UCSD-AML1 (cell line): ENCODE results near the gene CNP.

ENCODE experiments used
- DNase-seq: peaks from one replicate; lab custom pipeline; 2025; ENCODE audit not compliant: unreplicated experiment; lab: John Stamatoyannopoulos, UW

The CNP gene

DNA sequence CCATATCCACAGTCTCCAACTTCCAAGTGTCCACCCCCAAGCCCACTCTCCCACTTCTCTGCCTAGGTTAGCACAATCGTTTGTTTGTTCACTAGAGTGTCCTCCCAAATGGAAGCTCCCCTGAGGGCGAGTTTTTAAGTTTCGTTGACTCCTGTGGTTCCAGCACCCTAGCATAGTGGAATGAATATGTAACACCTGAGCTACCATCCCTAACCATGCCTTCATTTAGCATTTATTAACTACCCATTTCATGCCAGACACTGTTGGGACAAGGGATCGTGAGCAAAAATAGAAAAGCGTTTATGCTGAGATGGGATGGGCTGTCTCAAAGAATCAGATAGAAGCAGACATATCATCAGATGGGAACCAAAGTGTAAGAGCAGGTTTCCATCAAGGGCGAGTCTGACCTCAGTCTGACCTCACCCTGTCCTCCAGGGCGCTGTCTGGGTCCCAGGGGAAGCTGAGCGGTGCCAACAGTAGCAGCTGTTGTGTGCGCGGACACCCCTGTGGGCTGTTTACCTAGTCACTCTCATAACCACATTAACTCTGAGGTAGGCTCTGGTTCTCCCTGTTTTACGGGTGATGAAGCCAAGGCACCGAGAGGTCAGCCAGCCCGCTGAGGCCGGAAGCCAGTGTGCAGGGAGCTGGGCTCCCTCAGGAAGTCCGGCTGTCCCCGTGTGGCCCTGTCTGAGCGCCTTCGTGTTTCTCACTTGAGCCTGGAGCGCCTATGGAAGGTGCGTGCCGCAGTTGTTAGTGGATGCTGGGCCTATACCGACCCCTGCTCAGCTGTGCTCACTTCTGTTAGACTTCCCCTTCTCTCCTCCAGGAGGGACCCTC, 6.2 kb downstream of the CNP start:
- no peak for DNase-seq

DNA sequence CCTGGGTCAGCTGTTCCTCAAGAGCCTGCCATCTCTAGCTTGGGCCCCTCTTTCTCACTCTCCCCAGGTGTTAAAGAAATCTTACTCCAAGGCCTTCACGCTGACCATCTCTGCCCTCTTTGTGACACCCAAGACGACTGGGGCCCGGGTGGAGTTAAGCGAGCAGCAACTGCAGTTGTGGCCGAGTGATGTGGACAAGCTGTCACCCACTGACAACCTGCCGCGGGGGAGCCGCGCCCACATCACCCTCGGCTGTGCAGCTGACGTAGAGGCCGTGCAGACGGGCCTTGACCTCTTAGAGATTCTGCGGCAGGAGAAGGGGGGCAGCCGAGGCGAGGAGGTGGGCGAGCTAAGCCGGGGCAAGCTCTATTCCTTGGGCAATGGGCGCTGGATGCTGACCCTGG, 6.8 kb downstream of the CNP start:
- no peak for DNase-seq

DNA sequence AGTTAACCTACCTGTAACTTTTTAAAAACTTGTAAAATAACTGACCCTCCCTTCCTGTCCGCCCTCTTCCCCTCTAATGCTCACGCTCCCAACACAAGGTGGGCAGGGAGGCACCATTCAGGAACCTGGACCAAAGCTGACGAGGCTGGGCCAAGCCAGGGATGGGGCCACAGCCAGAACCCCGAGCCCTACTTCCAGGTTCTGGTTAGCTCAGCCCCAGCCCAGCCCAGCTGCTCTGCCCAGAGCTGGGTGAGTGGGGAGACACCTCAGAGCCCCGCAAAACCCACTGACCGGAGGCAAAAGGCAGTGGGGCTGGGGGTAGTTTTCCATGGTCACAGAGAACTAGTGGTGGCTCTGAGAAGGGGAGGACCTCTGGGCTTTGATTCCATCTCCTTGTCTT, 7.4 kb downstream of the CNP start:
- DNase-seq: no peak

DNA sequence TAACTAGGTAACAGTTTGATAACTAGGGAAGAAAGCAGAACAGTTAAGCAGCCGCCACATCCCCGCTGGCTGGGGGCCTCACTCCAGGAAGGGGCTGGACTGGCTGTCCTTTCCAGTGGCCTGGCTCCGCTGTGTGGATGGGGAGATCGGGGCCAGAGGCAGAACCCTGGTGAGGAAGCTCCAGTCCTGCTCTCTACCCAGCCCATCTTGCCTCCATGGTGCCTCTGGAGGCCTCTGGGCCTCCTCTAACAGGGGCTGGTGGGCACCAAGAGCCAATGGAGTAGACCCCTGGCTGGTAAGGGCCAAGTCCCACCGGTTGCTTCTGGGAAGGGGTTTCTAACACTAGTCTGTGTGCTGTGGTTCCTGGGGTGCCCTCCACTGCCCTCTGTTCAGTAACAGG, 8.1 kb downstream of the CNP start:
- DNase-seq: no peak

DNA sequence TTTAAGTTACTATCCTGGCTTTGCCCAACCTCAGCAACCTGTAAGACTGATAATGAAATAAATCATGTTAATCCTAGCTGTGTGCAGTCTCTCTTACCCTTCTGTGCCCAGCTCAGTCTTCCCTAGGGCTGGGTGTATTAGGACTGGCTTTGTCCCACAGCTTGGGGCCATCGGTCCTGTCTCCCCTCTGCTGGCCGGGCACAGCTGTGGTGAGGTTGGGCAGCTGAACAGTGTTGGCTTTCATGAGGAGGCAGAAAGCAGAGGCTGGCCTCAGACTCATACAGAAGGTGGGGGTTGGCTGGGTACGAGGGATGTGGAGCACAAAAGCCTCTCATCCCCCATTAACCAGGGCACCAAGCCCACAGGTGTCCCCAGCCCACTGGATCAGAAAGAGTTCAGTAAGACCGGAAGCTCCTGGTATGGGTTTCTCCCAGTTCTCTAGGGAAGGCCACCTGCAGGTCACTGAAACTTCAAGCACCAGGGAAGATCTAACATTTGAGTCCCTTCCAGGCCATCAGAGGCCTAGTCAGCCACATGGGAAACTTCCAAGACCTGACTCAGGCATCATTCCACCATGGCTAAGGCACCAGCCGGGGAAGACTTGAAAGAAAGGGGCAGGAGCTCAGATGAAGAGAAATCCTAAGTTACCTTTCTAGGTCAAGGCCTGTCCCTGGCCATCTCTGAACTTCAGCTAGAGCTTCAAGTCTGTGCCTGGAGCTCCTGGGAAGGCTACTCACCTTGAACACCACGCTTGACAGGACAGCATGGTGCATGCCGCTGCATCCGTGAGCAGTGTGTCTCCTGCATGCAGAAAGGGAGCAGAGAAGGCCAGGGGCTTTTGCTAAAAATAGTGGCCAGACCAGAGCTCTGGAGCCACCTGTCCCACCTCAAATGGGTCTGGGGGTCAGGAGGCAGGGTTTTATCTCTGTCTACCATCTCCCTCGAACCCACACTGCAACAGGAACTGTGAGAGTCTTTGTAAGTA, 8.8 kb downstream of the CNP start:
- DNase-seq: no peak

DNA sequence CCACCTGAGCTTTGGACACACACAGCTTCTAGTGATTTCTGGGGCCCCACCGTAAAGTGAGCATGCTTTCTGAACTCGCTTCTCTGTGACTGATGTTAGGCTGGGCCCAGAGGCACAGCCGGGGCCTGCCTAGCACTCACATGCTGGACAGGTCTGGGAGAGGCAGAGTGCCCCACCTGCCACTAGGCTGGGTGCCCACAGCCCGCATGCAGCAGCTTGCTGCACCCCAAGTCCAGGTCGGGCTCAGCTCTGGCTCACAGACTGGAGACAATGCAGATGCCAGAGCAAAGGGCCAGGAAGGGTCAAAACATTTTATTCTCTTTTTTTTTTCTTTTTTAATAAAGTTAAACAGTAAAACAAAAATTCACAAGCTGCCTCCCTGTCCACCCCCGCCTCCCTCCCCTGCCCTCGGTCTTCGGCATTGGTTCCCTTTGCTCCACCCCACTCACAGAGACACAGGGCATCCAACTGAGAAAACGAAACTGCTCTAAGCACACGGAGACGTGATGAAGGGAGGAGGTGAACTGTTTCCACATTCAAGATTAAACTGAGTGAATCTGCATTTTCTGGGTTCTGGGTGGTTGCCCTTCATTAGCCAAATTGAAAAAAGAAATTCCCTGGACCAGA, 9.7 kb downstream of the CNP start:
- no peak for DNase-seq

DNA sequence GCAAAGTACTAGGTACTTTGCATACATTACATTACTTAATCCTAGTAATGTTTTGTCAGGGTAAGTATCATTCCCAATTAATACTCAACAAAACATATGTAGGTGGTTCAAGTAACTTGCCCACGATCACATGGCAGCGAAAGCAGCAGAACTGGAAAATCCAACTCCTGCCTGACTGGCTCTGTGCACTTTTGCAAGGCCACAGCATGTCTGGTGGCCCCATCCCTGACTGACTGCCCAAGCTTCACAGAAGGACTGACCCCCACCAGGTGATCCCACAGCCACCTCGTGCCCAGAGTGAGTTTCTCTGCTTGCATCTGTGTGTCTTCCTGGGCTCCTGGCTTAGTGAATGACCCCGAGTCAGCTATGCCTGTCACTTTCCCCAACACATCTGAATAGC, 11.4 kb downstream of the CNP start:
- DNase-seq: no peak

DNA sequence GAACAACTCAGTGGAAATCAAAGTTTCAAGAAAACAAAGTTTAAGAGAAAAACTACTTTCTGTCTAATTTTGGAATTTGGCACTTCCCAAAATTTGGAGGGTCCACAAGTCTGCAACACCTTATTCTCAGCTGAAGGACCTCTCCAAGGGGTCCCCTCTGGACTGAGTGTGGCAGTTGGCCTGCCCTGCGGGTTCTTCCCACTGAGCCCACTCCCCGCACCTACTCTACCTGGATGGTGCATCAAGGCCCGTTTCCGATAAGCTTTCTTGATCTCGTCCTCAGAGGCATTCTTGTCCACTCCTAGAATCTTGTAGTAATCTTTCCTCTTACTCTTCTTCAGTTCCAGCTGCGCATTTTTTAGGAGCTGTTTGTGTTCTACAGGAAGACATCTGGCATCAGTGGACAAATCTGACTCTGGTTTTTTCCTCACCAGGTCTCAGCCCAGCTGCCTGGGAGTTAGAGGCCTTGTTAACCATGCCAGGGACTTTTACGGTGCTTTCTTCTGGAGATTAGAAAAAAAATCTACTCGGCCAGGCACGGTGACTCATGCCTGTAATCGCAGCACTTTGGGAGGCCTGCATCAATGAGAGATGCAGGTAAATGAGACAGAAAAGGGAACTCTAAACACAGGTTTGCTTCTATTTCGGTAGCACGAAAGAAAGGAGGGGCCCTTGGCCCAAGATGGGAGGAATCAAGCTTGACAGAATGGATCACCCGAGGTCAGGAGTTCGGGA, 15.6 kb downstream of the CNP start:
- DNase-seq: no peak

DNA sequence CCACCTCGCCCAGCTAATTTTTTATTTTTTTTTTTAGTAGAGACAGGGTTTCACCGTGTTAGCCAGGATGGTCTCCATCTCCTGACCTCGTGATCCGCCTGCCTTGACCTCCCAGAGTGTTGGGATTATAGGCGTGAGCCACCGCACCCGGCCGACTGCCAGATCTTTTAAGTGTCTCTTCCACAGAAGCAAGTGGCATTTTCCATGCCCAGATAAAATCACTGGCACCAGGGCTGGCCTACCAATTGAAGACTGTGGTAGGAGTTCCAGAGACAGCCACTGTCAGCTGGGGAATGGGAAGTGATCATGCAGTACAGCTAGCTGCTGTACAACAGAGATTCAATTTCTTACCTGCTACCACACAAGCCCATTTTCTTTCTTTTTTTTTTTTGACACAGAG, 17.9 kb downstream of the CNP start:
- DNase-seq: no peak

DNA sequence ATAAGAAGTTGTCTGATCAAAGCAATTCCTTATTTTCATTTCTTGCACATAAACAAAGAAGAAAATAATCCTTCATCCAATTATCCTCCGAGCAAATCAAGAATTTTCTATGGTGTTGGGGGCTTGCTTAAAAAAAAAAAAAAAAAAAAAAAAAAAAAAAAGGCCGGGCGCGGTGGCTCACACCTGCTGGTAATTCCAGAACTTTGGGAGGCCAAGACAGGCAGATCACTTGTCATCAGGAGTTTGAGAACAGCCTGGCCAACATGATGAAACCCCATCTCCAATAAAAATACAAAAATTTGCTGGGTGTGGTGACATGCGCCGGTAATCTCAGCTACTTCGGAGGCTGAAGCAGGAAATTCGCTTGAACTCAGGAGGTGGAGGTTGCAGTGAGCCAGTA, 19.3 kb downstream of the CNP start:
- no peak for DNase-seq

DNA sequence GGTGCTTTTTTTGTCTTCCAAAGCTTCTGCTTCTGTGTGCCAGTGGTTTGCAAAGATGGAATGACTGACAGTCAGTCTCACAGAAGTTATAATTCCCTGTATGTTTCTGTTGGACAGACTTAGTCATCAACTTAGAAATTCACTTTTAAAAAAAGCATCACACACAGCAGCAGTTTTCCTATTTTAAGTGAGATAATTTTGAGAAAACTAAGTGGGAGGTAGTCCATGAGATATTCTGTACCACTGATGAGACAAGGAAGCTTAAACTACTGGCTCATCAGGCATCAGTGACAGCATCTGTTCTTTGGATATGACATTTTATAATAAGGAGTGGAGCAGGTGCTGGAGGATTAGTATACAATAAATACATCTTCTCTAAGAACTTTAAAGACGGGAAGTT, 20.0 kb downstream of the CNP start:
- no peak for DNase-seq

DNA sequence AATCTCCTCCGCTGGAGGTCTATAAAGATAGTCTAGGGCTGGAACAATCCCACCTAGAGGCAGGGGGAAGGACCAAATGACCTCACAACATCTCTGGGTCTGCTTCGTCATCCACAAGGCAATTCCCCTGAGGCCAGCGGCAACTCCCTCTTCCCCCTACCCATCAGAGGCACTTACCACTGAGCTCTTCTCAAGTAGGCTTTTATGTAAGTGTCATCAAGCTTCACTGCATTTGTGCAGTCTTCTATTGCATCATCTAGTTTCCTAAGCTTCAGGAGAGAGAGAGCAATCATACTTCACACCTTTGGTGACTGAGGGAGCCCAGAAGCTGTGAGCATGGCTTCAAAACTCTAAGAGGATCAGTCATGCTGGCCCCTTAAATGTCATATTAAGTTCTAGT, 21.0 kb downstream of the CNP start:
- no peak for DNase-seq

DNA sequence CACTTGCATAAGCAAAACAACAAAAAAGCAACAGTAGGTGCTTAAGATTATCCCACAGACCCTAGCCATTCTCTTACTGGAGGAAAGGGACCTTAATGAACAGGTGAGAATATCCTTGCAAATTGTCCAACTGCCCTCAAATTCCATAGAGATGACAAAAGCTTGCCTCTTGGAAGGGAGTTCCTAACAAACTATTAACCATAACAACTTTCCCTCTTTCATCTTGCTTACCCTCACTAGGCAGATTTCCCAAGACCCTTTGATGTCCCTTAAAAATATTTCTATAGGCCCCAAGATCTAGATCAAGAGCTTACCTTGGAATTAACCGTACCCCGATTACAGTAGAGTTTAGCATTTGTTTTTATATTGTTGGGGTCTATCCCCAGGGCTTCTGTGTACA, 21.8 kb downstream of the CNP start:
- no peak for DNase-seq

DNA sequence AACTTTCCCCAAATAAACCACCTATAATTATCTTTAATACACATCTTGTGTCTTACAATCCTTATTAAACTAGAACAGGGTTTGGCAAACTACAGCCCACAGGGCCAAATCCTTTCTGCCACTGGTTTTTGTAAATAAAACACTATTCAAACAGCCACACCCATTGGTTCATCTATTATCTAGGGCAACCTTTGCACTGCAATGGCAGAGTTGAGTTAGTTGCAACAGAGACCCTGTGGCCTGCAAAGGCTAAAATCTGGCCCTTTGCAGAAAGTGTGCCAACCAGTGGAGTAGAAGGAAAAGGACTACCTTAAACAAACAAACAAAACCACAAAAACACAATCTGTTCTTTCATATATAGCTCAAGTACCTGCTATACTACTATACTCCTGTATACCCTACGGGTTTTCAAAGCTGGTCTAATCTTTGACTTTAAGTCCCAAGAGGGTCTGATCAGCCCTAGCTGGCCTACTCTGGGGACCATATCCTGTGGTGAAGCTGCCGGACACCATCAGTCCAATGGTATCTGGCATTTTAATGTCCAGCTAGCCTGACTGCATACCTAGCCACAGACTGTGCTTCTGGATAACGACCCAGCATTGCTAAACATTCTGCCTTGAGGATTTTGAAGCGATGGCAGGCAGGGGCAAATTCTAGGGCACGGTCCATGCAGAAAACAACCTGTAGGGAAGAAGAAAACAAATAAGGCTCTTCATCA, 23.3 kb downstream of the CNP start:
- DNase-seq: no peak

DNA sequence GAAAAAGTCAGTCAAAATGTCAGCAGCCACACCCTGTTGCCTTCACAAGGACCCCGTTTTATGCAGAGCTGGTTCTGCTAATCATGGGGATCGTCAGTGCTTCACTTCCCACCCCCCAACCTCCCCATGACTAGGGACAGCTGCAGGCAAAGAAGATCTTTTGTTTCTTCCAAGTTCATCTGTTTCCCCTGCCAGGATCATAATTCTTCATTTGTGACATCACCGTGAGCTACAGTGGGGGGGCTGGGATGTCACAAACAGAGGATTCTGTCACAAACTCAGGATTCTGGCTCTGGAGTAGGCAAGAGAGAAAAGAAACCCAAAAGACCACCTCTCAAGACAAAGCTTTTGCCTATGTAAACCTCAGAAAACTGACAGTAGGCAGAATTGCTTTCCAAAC, 26.0 kb downstream of the CNP start:
- DNase-seq: no peak

DNA sequence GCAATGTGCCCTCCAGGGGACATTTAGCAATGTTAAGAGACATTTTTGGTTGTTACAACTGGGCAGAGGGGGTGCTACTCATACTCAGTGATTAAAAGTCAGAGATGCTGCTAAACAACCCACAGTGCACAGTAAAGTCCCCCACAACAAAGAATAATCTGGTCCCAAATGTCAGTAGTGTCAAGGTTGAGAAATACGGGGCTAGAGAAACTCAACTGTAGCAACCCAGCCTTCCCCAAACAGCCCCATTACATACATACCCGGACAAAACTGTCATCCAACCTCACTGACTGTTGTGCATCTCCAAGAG, 30.2 kb downstream of the CNP start:
- DNase-seq: no peak

DNA sequence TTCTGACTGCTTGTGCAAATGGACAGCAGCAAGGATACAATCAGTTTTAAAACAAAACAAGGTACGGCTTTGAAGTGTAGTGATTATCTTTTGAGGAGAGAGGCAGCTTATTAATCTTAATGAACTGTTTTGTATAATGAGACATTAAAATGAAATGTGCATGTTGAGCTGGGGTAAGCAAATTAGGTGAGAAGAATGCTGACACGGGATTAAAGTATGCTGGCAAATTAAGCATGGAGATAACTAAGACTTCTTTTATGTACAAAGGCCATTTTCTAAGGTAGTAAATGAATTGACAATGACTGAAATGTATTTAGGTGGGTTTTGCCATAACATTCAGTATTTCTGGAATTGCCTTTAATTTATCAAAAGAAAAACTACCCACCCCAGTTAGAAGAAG, 31.9 kb downstream of the CNP start:
- no peak for DNase-seq

DNA sequence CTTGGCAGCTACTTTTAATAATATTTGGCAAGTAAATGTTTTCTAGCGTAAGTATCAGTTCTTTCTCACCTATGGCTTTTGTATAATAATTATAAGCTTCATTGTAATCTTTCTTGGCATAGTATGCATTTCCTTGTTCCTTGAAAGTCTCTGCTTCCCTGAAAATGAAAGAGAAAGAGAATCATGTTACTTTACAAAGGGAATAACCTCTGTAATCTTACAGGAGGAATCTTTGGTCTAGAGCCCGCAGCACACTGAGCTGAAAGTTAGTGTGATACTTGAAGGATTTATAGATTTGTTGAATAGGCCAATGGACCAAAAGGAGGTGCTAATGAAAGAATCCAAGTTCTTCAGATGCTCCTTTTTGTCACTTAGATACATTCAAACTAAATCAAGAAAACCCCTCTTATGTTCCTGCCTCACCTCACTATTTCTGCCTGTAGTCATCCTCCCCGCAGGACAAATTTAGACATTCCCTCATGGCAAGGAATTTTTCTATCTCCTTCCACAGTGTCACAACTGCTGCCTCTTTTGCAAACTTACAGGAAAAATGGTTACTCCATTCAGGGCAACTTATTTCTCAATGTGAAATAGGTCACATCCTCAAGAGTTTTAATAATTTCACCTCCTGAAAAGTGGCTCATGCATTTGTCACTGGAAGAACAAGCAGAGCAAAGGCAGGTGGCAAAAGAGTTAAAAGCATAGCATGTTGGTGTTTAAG, 34.0 kb downstream of the CNP start:
- no peak for DNase-seq

DNA sequence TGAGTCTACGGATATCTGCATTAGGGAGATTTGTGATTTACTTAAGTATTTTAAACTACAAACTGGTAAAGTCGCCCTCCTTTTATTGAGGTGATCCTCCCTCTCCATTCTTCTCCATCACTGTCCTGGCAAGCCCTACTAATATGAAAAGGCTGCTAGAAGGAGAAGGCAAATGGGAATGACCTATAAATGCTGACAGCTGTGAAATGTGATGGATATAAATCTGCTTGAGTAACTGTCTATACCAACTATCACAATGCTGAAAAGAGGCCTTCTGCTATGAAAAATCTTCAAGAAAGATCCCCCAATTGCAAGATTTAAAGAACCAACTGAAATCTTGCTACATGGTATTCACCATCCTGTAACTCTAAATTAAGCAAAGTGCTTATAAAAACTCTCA, 35.1 kb downstream of the CNP start:
- no peak for DNase-seq
